Common myeloid progenitor, CD34-positive (primary cell): Measurements from ENCODE around the gene TEAD3.

Experiments used
- CTCF ChIA-PET: fragments of 350-600 bp; sonication (Branson Sonifier 250); formaldehyde crosslinking; loops from one replicate; lab custom pipeline; 2021; ENCODE audit warnings: antibody characterized with exemption; lab: Charles Lee
- POLR2A ChIA-PET: fragments of 350-600 bp; sonication (Branson Sonifier 250); formaldehyde crosslinking; loops from one replicate; lab custom pipeline; 2021; ENCODE audit warnings: antibody characterized with exemption; lab: Charles Lee
- DNase-seq, 3 donors: peaks; one replicate each; pipeline versions ENCODE4 v3.0.0 to v3.0.0-alpha.2; 2013
- H3K27ac ChIP-seq, 2 experiments: 1 replicate in 1 of 2; 2 replicates in 1 of 2; pipeline ENCODE4 v1.7.0; 2013; ENCODE audit warnings: inconsistent platforms in 2 of 2, low read length in 2 of 2, mild to moderate bottlenecking in 2 of 2, low read depth in 1 of 2, moderate library complexity in 1 of 2; ENCODE audit not compliant: severe bottlenecking in 2 of 2, insufficient read depth in 1 of 2, poor library complexity in 1 of 2
- H3K27me3 ChIP-seq, 5 experiments: replicated peaks in 2 of 5; 1 replicate in 3 of 5; 2 replicates in 2 of 5; pipeline versions ENCODE4 v1.6.1 to v1.7.0; 2013; ENCODE audit warnings: low read length in 4 of 5, mild to moderate bottlenecking in 2 of 5, moderate library complexity in 2 of 5, inconsistent platforms in 1 of 5; ENCODE audit not compliant: insufficient read depth in 5 of 5, control insufficient read depth in 4 of 5
- H3K36me3 ChIP-seq, 4 experiments: 1 replicate in 2 of 4; 2 replicates in 2 of 4; pipeline versions ENCODE4 v1.6.1 to v1.7.0; 2013; ENCODE audit warnings: low read length in 3 of 4, control low read depth in 1 of 4, mild to moderate bottlenecking in 1 of 4; ENCODE audit not compliant: control insufficient read depth in 4 of 4, insufficient read depth in 4 of 4
- H3K4me1 ChIP-seq, 4 experiments: 1 replicate in 3 of 4; 2 replicates in 1 of 4; pipeline versions ENCODE4 v1.6.1 to v1.7.1; 2013; ENCODE audit warnings: low read length in 3 of 4, mild to moderate bottlenecking in 3 of 4, control low read depth in 1 of 4, inconsistent platforms in 1 of 4, moderate library complexity in 1 of 4; ENCODE audit not compliant: control insufficient read depth in 4 of 4, insufficient read depth in 4 of 4; ENCODE audit errors: control extremely low read depth in 1 of 4
- H3K4me3 ChIP-seq, 7 experiments: 1 replicate in 4 of 7; 2 replicates in 3 of 7; pipeline versions ENCODE4 v1.5.1 to v1.7.0; 2013; ENCODE audit warnings: mild to moderate bottlenecking in 7 of 7, low read length in 6 of 7, moderate library complexity in 6 of 7, inconsistent platforms in 2 of 7, low read depth in 2 of 7, control low read depth in 1 of 7; ENCODE audit not compliant: insufficient read depth in 4 of 7, control insufficient read depth in 1 of 7; ENCODE audit errors: extremely low read depth in 1 of 7
- H3K9me3 ChIP-seq, 5 experiments: 1 replicate in 4 of 5; 2 replicates in 1 of 5; pipeline versions ENCODE4 v1.6.1 to v1.7.1; 2013; ENCODE audit warnings: low read length in 4 of 5, mild to moderate bottlenecking in 2 of 5, inconsistent platforms in 1 of 5, low read depth in 1 of 5, moderate library complexity in 1 of 5; ENCODE audit not compliant: control insufficient read depth in 4 of 5, insufficient read depth in 2 of 5; ENCODE audit errors: control extremely low read depth in 1 of 5
- WGBS: methylation state at CpG from one replicate; pipeline ENCODE4 v1.1.5; 2013; ENCODE audit not compliant: insufficient coverage; 5-methylcytosine and 5-hydroxymethylcytosine counted together

TEAD3 gene

GRCh38 chr6:35507221-35507620, 10.3 kb upstream of the TEAD3 start:
- CTCF ChIA-PET, result interaction anchor here (1.4 kb wide), 1 partner anchor 28 kb away, joined by 3 read pairs; no protein-coding TSS in a partner anchor
- H3K4me3 ChIP-seq, result no peak overlapping the region
- no peak for DNase-seq
- H3K27ac ChIP-seq, result no peak overlapping the region
- WGBS, result no CpG with 5 or more reads among the region's 2 CpGs
- no peaks in the 10 kb centered on the region for H3K9me3 ChIP-seq
- H3K36me3 ChIP-seq, result no peaks in the 10 kb centered on the region
- H3K27me3 ChIP-seq, result peaks cover 0 to 10% (median 3%) of the 10 kb centered on the region in 5 experiments
- peaks cover 2 to 25% (median 16%) of the 10 kb centered on the region in 4 experiments for H3K4me1 ChIP-seq
- POLR2A ChIA-PET, result no interaction called here

- no peak for DNase-seq
- ChIA-PET POLR2A (no interaction called here), CTCF (no interaction called here)
- Histone ChIP-seq H3K4me1 (peaks cover 2 to 22% (median 13%) of the 10 kb centered on the region in 4 experiments), H3K27ac (no peak overlapping the region), H3K36me3 (no peaks in the 10 kb centered on the region), H3K27me3 (peaks cover 0 to 7% (median 3%) of the 10 kb centered on the region in 5 experiments), H3K4me3 (no peak overlapping the region), H3K9me3 (no peaks in the 10 kb centered on the region)
- WGBS, result no CpG with 5 or more reads among the region's 3 CpGs
Observed at GRCh38 chr6:35506536-35506935, 9.7 kb upstream of the TEAD3 start.

- no peak for DNase-seq
- no peaks in the 10 kb centered on the region for H3K9me3 ChIP-seq
- no peaks in the 10 kb centered on the region for H3K36me3 ChIP-seq
- H3K4me3 ChIP-seq, result no peak overlapping the region
- no peak overlapping the region for H3K27ac ChIP-seq
- CTCF ChIA-PET, result no interaction called here
- 85% methylated on average over 17 of the region's 21 CpGs for WGBS
- POLR2A ChIA-PET, result no interaction called here
- peaks cover 2 to 17% (median 11%) of the 10 kb centered on the region in 4 experiments for H3K4me1 ChIP-seq
- H3K27me3 ChIP-seq, result peaks cover 0 to 3% (median 1%) of the 10 kb centered on the region in 5 experiments
Observed at GRCh38 chr6:35505999-35506412, 9.1 kb upstream of the TEAD3 start.

GRCh38 chr6:35503534-35503933, 6.7 kb upstream of the TEAD3 start:
- POLR2A ChIA-PET, result no interaction called here
- no peak overlapping the region for H3K27ac ChIP-seq
- no peaks in the 10 kb centered on the region for H3K36me3 ChIP-seq
- DNase-seq, result peak; percentile 49 to 88 (median 84)
- peaks cover 0 to 9% (median 6%) of the 10 kb centered on the region in 5 experiments for H3K27me3 ChIP-seq
- H3K4me1 ChIP-seq, result peaks cover 2 to 14% (median 9%) of the 10 kb centered on the region in 4 experiments
- WGBS, result under 1% methylated on average over 14 of the region's 15 CpGs
- CTCF ChIA-PET, result interaction anchor here (0.9 to 1.5 kb wide), 2 partner anchors 20 to 36 kb away, joined by 3 read pairs; no protein-coding TSS in a partner anchor
- peak overlapping the region in 3 of 7 experiments; percentile 5 to 43 (median 11) for H3K4me3 ChIP-seq
- no peaks in the 10 kb centered on the region for H3K9me3 ChIP-seq

GRCh38 chr6:35501784-35502183, 4.9 kb upstream of the TEAD3 start:
- Histone ChIP-seq H3K36me3 (no peaks in the 10 kb centered on the region), H3K27me3 (peaks cover 0 to 19% (median 11%) of the 10 kb centered on the region in 5 experiments), H3K9me3 (no peaks in the 10 kb centered on the region), H3K4me1 (peaks cover 2 to 29% (median 23%) of the 10 kb centered on the region in 4 experiments), H3K27ac (no peak overlapping the region), H3K4me3 (no peak overlapping the region)
- 94% methylated on average over 2 of the region's 2 CpGs for WGBS
- POLR2A ChIA-PET, result no interaction called here
- no peak for DNase-seq
- CTCF ChIA-PET, result interaction anchor here (0.6 to 1.0 kb wide), 2 partner anchors 49 to 94 kb away, joined by 3 read pairs; no protein-coding TSS in a partner anchor

- CTCF ChIA-PET, result interaction anchor here (1.0 kb wide), 1 partner anchor 93 kb away, joined by 3 read pairs; no protein-coding TSS in a partner anchor
Observed at GRCh38 chr6:35500782-35501181, 3.9 kb upstream of the TEAD3 start.

GRCh38 chr6:35499372-35499771, 2.5 kb upstream of the TEAD3 start:
- POLR2A ChIA-PET, result no interaction called here
- CTCF ChIA-PET, result no interaction called here
- Histone ChIP-seq H3K9me3 (no peaks in the 10 kb centered on the region), H3K36me3 (no peaks in the 10 kb centered on the region), H3K27ac (no peak overlapping the region), H3K27me3 (peaks cover 0 to 27% (median 11%) of the 10 kb centered on the region in 5 experiments), H3K4me3 (no peak overlapping the region), H3K4me1 (peaks cover 2 to 46% (median 35%) of the 10 kb centered on the region in 4 experiments)
- DNase-seq, result no peak
- WGBS, result 100% methylated on average over 2 of the region's 4 CpGs

More at GRCh38 chr6:35500782-35501181, 3.9 kb upstream of the TEAD3 start:
- peaks cover 0 to 24% (median 11%) of the 10 kb centered on the region in 5 experiments for H3K27me3 ChIP-seq
- POLR2A ChIA-PET, result no interaction called here
- no peaks in the 10 kb centered on the region for H3K9me3 ChIP-seq
- no peak for DNase-seq
- H3K36me3 ChIP-seq, result no peaks in the 10 kb centered on the region
- no peak overlapping the region for H3K27ac ChIP-seq
- no peak overlapping the region for H3K4me3 ChIP-seq
- WGBS, result 84% methylated on average over 5 of the region's 6 CpGs
- peaks cover 2 to 33% (median 25%) of the 10 kb centered on the region in 4 experiments for H3K4me1 ChIP-seq
